Activated gamma-delta T cell treated with Interleukin-2 at 50 U/mL for 16 hours (primary cell): ENCODE results near the gene TSPAN2.

Experiments
- DNase-seq: peaks from one replicate; pipeline ENCODE4 v3.0.0-alpha.2; 2020

The TSPAN2 gene

GRCh38 chr1:115073298-115074087, 15.8 kb downstream of the TSPAN2 start:
- DNase-seq = no peak

- no peak for DNase-seq
These were observed 18.2 kb downstream of the TSPAN2 start for GRCh38 chr1:115071012-115071664.

GRCh38 chr1:115069659-115070308, 19.5 kb downstream of the TSPAN2 start:
- DNase-seq = no peak

GRCh38 chr1:115068826-115069585, 20.3 kb downstream of the TSPAN2 start:
- DNase-seq = no peak

GRCh38 chr1:115067161-115067859, 22.0 kb downstream of the TSPAN2 start:
- no peak for DNase-seq

- no peak for DNase-seq
These were observed 24.3 kb downstream of the TSPAN2 start for GRCh38 chr1:115065021-115065420.

- DNase-seq = no peak
These were observed 24.8 kb downstream of the TSPAN2 start for GRCh38 chr1:115064461-115064860.

- no peak for DNase-seq
These were observed 25.9 kb downstream of the TSPAN2 start for GRCh38 chr1:115063228-115063901.

GRCh38 chr1:115062542-115063004, 26.7 kb downstream of the TSPAN2 start:
- peak; percentile 94 for DNase-seq

GRCh38 chr1:115060501-115060900, 28.8 kb downstream of the TSPAN2 start:
- DNase-seq = no peak

GRCh38 chr1:115059316-115059715, 30.0 kb downstream of the TSPAN2 start:
- no peak for DNase-seq

GRCh38 chr1:115057661-115058254, 31.5 kb downstream of the TSPAN2 start:
- no peak for DNase-seq

GRCh38 chr1:115056395-115056798, 32.9 kb downstream of the TSPAN2 start:
- no peak for DNase-seq

- peak; percentile 56 for DNase-seq
These were observed 36.7 kb downstream of the TSPAN2 start for GRCh38 chr1:115052454-115053083.

- no peak for DNase-seq
These were observed 37.5 kb downstream of the TSPAN2 start for GRCh38 chr1:115051850-115052249.

GRCh38 chr1:115046751-115047150, 42.6 kb downstream of the TSPAN2 start:
- DNase-seq = no peak

GRCh38 chr1:115041654-115042053, 47.6 kb downstream of the TSPAN2 start:
- no peak for DNase-seq

GRCh38 chr1:115040501-115040900, 48.8 kb downstream of the TSPAN2 start:
- no peak for DNase-seq

- no peak for DNase-seq
These were observed 52.3 kb downstream of the TSPAN2 start for GRCh38 chr1:115036814-115037507.

GRCh38 chr1:115035652-115036051, 53.7 kb downstream of the TSPAN2 start:
- no peak for DNase-seq
